COLO668 (cell line): Measurements from ENCODE around the gene KRT85.
"Not testable (repeated sequence)": the region's sequence is repeated elsewhere in the genome, so short reads cannot be mapped to it uniquely, and the experiment has no call there.

ENCODE experiments used
- DNase-seq: peaks from one replicate; lab custom pipeline; 2025; ENCODE audit not compliant: unreplicated experiment; lab: John Stamatoyannopoulos, UW

Gene KRT85

DNA sequence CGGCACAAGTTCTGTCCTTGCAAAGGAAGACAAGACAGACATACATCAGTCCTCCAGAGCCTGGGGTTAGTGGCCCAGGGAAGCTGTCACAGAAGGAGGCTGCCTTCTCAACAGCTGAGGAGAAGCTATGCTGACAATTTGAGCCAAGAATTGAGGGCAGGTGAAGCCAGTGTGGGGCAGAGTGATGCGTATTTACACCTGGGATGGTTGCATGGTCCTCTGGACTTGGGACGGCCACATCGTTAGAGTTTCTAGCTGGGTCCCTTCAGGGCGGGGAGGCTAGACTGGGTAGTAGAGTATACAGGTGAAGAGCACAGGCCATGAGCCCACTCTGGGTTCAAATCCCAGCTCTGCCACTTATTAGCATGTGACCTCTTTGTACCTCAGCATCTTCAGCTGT, 16.5 kb downstream of the KRT85 start:
- DNase-seq: no peak

DNA sequence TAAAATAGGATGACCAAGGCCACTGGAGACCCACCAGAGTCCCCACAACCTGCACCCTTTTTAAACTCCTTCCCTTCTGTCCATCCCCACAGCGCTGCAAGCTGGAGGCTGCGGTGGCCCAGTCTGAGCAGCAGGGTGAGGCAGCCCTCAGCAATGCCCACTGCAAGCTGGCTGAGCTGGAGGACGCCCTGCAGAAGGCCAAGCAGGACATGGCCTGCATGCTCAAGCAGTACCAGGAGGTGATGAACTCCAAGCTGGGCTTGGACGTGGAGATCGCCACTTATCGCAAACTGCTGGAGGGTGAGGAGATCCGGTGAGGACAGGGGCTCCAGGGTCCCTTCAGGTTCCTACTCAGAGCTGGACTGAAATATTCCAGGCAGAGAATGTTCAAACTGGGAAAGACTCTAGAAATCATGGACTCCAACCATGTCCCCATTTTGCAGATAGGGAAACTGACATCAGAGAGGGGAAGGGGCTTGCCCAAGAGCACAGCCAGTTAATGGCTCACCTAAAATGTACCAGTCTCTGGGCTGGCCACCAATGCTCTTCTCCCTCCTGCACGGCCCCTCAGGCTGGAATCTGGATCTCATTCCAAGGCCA, 17.2 kb downstream of the KRT85 start:
- no peak for DNase-seq

DNA sequence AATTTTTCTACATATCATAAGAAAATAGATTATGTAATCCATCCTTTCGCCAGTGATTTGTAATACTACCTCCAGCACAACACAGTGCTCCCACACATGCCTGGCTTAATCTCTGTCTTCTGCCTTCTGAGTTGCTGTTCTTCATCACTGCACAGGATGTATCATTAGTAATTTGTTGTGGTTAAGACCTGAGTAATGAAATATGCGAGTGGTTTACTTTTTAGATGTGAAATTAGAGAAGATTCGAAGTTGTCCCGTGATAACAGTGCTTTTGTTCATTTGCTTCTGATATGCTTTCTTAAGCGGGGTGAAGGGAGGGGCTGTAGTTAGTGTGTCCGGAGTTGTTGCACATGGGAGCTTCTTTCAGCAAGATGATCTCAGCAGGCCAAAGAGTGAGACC, 18.1 kb downstream of the KRT85 start:
- no peak for DNase-seq

DNA sequence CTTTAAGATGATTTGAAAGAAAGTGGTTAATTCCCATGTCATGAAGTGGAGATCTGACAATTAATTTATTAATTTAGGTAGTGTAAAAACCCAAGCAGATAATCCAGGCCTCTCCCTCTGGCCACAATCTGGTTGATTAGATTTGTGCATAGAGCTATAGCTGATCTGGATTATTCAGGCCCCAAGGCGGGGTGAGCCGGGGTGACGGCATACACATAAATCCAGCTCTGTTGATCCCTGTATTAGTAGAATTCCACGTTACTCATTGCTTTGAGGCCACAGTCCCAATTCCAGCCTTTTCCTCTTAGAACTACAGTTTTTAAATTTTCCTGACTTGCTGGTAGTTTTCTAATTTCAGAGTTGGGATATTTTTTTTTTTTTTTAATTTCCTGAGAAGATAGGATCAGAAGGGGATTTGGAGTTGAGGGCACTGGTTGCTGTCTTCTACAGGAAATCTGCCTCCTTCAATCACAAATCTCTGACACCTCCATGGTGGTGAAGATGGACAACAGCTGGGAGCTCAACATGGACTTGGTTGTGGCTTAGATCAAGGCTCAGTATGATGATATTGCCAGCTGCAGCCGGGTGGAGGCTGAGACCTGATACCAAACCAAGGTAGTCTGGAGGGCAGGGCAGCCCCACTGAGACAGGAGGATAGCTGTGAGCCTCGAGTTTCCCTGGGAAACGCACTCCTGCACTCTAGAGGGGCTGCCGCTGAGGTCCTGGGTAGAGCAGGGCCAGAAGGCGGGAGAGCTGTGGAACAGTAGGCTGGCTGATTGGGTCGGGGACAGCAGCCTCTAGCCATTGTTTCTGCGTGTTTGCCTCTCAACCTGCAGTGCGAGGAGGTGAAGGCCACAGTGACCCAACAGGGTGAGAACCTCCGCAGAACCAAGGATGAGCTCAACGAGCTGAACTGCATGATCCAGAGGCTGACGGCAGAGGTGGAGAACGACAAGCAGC, 19.4 kb downstream of the KRT85 start:
- DNase-seq: no peak

DNA sequence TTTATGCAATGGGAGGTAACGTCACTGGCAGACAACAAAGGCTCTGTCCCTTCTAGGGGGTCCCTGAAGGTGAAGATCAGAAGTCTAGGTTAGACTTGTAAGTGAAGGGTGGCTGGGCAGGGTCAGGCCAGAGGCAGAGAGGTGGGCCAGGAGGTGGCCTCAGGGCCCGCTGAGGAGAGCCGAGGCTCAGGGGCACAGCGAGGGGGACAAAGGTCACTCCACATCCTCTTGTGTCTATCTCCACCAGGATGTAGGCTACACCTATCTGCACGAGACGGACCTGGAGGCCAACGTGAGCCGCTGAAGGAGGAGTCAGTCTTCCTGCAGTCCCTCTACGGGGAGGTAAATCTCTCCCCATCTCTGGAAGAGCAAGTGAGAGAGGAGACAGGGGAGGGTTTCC, 20.3 kb downstream of the KRT85 start:
- DNase-seq: no peak

DNA sequence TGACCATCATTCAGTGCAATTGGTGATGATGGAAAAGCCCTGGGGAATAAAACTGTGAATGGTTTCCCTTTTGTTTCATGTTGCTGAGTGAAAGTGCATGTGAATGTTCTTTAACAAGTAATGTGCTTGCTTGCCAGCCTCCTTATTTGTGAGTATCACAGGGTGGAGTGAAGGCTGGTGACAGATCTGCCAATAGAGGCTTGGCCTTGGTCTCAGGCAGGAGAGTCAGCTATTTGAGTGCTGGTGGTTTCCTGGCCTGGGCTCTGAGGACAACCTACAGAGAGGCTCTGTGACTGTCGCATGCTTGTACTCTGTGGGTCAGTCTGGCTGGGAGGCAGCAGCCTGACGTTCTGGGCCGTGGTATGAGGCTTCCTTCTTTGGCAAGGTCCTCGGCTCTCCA, 20.7 kb downstream of the KRT85 start:
- DNase-seq: no peak

DNA sequence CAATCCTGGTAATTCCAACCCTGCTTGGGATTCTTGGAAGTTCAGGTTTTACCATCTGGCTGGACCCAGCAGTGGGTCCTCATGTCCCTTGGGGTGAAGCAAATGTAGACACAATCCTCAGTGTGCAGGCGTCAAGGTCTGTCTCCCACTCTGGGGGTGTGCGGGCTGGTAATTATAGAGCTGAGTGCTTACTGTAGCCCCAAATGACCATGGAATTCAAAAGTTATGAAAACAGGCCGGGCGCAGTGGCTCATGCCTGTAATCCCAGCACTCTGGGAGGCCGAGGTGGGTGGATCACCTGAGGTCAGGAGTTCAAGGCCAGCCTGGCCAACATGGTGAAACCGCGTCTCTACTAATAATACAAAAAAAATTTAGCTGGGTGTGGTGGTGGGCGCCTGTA, 22.2 kb downstream of the KRT85 start:
- not testable (repeated sequence) for DNase-seq

DNA sequence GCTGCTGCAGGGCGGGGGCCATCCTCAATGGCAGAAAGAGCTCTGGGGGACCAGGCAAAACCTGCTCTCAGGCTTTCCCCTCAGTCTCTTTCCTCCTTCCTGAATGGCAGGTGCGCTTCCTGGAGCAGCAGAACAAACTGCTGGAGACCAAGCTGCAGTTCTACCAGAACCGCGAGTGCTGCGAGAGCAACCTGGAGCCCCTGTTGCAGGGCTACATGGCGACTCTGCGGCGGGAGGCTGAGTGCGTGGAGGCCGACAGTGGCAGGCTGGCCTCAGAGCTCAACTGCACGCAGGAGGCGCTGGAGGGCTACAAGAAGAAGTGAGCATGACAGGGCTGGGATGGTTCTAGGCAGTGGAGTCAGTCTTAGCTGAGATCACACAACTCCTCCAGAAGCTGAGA, 23.2 kb downstream of the KRT85 start:
- DNase-seq: no peak

DNA sequence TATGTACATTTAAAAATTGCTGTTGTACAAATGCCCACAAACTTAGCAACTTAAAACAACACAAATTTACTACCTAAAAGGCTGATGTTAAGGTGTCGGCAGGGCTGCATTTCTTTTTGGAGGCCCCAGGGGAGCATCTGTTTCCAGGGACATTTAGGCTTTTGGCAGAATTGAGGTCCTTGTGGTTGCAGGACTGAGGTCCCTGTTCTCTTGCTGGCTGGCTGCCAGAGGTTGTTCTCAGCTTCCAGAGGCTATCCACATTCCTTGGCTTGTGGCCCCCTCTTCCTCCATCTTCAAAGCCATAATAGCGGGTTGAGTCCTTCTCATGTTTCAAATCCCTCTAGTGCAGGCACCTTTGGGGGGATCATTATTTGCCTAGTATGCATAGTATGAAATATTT, 23.7 kb downstream of the KRT85 start:
- DNase-seq: no peak

DNA sequence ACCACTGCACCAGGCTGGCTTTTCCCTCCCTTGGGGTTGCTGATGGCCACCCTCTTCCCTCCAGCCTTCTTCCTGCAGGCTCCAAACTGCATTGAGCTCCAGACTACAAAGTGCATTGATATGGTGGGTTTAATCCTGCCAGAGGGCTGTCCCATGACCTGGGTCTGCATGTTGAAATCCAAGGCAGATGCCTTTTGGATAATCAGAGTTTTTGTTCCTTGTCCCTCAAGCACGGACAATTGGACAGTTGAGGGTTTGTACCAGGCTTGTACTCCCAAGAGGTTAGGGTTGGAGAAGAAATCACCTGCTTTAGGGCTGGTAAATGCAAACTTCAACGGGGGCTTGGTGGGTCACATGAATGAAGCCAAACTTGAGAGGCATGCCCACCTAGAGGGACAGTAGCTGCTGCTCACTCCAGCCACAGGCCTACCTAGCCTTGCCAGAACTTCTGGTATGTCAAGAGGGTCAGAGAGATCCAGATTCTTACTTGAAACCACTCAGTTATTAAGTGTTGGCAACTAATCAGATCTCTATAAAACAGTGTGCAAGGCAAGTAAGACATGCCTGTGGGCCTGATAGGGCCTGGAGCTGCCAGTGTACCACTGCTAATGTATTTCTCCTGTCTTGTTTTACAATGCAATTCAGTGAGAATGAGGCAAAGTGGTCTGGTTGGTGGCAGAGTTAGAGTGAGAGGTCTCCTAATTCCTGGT, 24.3 kb downstream of the KRT85 start:
- no peak for DNase-seq

DNA sequence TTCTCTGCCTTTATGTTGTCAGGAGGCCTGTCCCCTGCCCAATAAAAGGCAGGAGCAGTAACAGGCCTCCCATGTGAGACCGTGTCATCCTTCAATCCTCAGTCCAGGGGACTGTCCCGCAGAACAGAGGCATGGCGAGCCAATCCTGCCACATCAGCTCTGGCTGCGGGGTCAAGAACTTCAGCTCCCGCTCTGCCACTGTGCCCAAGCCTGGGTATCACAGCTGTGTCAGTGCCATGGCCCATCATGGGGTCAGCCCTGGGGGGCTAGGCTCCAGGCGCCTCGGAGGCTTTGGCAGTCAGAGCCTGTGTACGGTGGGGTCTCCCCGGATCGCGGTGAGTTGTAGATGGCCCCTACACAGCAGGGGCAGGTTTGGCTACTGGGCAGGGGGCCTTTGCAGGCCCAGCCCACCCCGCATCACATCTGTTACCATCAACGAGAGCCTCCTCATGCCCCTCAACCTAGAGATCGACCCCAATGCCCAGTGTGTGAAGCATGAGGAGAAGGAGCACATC, 26.2 kb downstream of the KRT85 start:
- no peak for DNase-seq

DNA sequence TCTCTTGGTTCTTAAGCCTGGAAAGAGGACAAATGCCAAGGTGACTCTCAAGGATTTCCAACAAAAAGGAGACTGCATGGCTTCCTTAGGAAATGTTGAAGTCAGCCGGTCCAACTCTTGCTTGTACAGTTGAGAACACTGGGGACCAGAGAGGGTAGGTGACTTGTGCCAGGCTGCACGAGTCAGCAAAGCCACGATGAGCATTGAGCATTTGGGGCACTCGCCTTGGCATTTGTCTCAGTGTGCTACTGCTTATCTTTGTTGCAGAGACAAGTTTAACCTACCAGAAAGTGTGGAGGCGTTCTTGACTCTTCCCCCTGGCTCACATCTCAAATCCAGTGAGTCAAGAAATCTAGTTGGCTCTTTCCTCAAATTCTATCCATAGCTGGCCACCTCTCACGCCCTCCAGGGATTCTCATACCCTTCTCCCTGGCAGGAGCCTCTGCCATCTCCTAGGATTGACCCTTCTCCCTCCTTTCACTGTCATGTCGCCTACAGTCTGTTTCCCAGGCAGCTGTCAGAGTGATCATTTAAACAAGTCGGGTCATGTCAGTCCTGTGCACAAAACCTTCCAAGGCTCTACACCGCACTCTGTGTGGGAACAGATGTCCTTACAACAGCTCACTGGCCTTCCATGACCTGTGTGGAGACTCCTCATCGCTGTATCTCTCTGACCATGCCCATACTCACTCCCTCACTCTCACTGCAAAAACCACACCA, 28.9 kb downstream of the KRT85 start:
- no peak for DNase-seq

DNA sequence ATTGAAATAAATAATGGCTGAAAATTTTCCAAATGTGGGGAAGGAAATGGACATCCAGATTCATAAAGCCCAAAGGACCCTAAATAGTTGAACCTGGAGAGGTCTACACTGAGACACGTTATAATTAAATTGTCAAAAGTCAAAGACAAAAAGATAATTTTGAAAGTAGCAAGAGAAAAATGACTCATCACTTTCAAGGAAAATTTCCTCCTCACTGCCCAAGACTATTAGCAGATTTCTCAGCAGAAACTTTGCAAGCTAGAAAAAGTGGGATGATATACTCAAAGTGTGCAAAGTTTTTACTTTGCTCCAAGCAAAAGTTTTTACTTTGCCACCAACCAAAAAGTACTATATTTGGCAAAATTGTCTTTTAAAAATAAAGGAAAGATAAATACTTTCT, 30.2 kb downstream of the KRT85 start:
- no peak for DNase-seq

DNA sequence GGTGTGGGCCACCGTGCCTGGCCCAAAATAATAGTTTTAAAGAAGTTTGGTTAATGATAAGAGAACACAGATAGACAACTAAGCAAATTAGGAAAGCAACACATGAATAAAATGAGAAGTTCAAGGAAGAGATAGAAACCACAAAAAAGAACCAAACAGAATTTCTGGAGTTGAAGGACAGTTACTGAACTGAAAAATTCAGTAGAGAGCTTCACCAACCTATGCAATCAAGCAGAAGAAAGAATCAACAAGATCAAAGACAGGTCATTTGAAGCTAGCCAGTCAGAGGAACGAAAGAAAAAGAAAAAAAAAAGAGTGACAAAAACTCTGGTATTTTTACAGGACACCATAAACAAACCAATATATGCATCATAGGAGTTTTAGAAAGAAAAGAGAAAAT, 30.6 kb downstream of the KRT85 start:
- DNase-seq: no peak

DNA sequence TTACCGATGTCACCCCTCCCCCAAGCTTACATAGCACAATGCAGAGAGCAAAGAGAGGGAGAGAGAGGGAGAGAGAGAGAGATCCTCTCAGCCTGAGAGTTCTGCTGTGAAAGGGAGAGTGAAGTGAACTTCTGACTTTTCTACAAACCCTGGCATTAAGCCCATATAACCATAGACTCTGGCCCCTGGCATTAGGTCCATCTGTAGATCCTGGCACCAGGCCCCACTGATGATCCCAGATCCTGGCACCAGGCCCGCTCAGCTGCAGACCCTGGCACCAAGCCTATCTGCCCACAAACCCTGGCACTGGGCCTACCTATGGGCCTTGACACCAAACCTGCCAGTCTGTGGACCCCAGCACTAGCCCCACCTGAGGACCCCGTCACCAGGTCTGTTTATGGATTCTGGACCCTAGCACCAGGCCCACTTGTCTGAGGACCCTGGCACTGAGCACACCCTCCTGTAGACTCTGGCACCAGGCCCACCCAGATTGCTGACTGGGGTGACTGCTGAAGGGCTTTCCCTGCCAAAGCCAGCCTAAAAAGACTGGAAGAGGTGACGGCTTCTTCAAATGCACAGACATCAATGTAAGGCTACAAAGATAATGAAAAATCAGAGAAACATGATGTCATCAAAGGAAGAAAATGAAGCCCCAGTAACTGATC, 31.6 kb downstream of the KRT85 start:
- no peak for DNase-seq

DNA sequence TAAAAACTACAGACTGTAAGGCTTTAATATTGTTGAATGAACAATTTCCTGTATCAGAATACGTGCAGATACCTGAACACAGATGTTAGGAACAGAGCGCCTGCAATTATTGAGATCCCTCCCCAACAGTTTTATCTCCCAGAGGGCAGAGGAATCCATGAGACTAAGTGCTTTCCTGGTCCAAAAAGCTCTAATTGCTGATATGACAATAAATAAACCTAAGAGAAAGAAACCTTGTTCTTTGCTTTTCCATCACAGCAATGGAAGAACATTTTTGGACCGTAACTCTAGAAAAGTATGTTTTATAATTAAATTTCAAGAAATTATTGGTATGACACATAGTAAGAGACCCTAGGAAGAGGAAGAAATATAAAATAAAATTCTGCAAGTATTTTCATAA, 33.1 kb downstream of the KRT85 start:
- DNase-seq: no peak

DNA sequence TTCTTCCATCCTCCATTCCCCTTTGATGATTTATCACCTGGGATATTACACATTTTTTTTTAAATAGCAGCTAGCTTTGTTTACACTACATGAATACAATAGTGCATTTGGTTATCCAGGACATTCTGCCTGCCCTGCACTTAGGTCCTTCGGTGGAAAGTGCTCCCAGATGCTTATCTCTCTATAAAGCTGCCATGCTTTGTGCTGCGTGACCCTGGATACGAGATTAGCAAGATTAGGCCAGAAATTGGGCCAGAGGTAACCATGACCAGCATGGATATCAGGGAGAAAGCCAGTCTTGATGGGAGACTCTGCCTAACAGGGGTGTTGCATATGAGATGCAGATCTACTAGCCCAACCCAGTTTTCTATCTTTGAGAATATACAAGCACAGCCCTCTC, 34.0 kb downstream of the KRT85 start:
- DNase-seq: no peak

DNA sequence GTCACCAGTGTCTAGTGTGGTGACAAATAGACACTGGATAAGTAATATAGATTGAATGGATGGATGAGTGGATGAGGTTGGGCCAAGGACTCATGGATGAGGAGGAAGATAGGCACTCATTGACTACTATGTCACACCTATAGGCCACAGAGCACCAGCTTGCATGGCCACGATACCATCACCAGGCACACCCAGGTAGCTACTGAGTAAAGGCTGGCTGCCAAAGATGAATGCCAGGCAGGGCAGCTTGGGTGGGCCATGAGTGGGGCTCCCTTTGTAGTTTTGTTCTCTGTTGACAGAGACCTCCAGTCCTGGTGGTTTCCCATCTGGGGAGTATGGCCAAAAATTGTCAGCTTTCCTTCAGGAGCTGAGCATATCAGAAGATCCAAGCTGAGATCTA, 34.9 kb downstream of the KRT85 start:
- DNase-seq: no peak

DNA sequence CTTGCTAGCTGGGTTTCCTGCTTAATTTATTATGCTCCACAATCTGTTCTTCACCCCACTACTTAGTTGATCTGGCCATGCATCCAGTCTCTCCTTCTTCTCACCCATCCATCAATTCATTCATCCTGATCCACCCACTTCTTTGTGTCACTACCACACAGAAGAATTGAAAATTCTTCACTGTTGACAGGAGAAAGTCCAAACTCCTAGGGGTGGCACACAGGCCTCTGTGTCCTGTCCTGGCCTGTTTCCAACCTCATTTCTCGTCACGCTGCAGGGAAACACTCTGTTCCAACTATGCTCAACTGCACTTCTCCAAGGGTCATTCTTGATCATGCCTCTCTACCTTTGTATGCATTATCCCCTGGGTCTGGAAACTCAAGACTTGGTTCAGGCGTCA, 35.4 kb downstream of the KRT85 start:
- no peak for DNase-seq

DNA sequence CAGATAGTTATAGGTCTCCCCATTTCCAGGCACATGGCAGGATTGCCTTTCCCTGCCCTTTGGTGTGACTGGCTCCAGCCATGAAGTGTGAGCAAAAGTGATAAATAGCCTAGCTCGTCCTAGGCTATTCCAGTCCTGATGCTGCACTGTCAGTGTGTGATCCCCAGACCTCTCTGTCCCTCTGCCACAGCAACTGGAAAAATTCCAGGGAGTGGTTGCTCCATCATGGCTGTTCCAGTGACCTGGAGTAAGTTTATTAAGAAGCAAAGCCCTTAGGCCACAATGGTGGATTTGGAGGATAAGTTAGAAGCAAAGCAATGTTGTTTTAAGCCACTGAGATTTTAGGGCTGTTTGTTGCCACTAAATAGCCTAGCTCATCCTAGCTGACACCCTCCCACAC, 36.2 kb downstream of the KRT85 start:
- no peak for DNase-seq
